GM21381 (cell line): ENCODE measurements around the gene WDR41.
"Not testable (repeated sequence)": the region's sequence is repeated elsewhere in the genome, so short reads cannot be mapped to it uniquely, and the experiment has no call there.

Experiments
- ATAC-seq: cut with Tn5 transposase; IDR thresholded peaks from one replicate; pipeline ENCODE4 v1.9.1; 2021; ENCODE audit warnings: mild to moderate bottlenecking, moderate library complexity; ENCODE audit not compliant: unreplicated experiment

WDR41 gene, protein sequence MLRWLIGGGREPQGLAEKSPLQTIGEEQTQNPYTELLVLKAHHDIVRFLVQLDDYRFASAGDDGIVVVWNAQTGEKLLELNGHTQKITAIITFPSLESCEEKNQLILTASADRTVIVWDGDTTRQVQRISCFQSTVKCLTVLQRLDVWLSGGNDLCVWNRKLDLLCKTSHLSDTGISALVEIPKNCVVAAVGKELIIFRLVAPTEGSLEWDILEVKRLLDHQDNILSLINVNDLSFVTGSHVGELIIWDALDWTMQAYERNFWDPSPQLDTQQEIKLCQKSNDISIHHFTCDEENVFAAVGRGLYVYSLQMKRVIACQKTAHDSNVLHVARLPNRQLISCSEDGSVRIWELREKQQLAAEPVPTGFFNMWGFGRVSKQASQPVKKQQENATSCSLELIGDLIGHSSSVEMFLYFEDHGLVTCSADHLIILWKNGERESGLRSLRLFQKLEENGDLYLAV

DNA sequence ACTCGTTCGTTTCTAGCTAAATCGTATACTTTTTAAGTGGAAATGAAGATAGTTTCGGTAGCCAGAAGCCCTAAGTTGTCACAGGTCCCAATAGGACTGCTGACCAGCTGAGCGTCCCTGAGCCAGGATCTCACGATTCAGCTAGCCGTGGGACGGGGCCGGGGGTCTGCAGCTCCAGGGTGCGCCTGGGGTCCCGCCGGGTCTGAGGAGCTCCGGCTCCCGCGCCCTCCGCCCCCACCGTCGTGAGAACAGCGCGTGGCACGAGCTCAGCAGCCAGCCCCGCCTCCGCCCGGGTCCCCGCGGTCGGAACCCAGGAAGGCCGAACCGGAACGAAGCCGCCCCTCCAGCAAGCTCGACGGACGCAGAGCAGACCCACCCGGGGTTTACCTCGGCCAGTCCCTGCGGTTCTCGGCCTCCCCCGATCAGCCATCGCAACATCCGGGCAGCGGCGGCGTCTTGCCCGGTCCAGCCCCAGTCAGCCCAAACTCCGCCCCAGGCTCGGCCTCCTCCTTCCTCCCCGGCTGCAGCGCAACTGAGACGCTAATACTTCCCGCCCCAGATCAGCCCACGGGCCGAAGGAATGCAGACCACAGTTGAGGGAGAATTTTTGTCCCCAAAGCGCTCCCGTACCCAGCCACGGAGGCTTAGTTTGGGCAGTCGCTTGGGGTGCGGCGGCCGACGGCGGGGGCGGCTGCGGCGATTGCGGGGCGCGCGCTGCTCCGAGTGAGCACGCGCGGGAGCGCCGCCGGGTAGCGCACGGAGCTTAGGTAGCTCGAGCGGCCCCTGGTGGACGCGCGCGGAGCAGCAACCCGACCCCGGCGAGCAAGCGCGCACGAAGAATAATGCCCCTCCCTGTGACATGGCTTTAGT, at the start of gene WDR41:
WDR41 (minus strand) TSS at position 534 of the 870 bp plus-strand sequence; CDS start at position 438, 96 bp downstream.
- peak; percentile 82 for ATAC-seq

DNA sequence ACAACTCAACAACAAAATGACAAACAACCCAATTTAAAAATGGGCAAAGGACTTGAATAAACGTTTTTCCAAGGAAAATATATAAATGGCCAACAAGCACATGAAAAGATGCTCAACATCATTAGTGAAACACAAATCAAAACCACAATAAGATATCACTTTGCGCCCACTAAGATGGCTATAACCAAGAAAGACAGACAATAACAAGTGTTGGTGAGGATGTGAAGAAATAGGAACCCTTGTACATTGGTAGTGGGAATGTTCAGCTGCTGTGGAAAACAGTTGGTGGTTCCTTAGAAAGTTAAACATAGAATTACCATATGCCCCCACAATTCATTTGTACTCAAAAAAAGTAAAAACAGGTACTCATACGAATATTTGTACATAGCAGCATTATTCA, 39.2 kb upstream of the WDR41 start:
- ATAC-seq, result no peak

DNA sequence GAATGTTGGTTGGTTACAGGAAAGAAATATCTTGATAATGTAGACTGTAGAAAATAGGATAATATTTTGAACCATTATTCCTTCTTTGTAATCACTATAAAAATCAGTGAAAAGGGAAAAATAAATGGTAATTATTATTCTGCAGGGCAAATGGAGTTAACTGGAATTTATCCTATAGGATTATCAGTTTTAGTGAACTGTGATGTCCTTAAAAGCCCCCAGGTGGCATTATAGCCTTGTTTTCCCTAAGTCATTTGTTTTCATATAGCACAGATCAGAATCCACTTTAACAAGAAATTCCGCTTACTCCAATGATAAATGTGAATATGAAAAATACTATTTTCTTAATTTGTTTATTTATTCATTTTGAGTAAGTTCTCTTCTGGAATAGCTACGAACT, 26.2 kb upstream of the WDR41 start:
- no peak for ATAC-seq

DNA sequence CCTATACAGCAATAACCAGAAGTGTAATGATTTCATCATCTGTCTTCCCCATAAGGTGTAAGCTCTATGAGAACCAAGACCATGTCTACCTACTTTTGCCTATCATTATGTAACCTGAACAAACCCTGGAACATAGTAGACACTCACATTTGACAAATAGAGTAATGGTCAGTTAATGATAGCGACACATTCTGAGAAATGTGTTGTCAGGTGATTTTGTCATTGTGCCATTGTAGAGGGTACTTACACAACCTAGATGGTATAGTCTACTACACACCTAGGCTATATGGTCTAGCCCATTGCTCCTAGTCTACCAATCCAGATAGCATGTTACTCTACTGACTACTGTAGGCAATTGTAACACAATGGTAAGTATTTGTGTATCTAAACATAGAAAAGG, 22.3 kb upstream of the WDR41 start:
- ATAC-seq, result no peak

DNA sequence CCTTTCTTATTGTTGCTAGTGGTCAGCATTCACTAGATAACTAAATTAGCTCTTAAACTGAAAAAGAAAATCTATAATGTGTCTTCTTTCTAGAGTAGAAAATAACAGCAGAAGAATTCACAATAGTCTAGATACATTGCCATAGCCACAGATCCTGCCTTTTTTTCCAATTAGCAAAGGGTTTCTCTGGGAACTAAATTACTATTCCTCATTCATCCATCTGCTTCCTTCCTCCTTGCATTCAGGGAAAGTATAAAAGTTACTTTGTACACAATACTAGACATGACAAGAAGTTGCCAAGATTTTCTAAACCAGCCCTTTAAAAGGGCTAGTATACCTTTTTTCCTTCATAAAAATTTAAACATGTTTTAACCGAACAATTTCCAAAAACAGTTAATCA, 21.2 kb upstream of the WDR41 start:
- no peak for ATAC-seq

DNA sequence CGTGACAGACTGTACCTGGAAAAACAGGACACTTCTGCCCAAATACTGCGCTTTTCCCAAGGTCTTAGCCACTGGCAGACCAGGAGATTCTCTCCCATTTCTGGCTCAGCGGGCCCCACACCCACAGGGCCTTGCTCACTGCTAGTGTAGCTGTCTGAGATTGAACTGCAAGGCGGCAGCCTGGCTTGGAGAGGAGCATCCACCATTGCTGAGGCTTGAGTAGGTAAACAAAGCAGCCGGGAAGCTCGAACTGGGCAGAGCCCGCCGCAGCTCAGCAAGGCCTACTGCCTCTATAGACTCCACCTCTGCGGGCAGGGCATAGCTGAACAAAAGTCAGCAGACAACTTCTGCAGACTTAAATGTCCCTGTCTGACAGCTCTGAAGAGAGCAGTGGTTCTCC, 9.0 kb upstream of the WDR41 start:
- ATAC-seq, result not testable (repeated sequence)

DNA sequence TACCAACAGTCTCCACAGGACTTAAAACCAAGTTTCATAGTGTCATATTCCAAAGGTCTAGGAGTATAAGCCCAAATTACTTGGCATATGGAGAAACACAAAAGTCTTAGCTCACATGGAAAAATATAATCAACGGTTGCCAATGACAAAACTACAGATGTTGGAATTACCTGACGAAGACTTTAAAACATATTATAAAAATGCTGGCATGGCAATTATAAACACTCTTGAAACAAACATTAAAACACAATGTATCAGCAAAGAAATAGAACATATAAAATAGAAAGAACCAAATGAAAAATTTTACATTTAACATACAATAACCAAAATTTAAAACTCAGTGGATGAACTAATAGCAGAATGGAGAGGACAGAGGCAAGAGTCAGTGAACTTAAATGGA, 7.9 kb upstream of the WDR41 start:
- no peak for ATAC-seq

DNA sequence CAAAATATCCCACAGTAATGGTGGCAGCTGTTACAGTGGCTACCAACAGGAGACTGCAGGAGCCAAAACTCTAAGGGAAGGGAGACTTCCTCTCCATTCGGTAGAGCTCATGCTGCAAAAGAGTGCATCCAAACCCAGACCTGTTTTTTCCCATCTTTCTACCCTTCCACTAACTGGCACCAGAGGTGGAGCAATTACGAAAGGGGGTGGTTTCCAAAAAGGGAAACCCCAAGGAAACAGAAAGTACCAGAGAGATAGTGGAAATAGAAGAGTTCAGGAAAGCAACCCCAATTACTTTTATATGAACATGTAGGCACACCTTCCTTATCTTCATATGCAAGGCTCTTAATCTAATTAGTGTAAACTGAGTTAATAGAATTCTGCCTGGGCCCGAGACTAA, 7.3 kb upstream of the WDR41 start:
- ATAC-seq, result no peak

DNA sequence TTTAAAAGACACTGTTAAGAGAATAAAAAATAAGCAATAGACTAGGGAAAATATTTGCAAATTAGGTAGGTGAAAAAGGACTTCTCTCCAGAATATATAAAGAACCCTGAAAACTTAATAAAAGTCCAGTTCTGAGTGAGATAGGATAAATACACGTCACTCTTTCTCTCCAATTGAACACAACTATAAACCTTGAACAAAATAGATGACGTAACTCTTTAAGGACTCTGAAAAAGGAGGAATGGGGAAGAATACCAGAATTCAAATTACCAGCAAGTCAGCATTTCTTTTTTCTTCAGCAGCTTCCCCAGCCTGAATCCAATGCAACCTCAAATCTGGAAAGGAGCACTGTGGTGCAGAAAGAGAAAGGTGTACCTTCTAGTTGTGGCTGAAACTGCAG, 6.8 kb upstream of the WDR41 start:
- no peak for ATAC-seq

DNA sequence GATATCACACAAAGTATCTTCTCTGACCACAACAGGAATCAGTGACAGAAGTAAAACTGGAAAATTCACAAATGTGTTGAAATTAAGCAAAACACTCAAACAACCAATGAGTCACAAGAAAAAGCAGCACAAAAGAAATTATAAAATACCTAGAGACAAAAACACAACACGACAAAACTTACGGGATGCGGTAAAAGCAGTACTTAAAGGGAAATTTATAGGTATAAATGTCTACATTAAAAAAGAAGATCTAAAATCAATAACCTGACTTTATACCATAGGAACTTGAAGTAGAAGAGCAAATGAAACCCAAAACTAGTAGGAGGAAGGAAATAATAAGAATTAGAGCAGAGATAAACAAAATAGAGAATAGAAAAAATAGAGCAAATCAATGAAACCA, 2.8 kb upstream of the WDR41 start:
- ATAC-seq, result no peak

DNA sequence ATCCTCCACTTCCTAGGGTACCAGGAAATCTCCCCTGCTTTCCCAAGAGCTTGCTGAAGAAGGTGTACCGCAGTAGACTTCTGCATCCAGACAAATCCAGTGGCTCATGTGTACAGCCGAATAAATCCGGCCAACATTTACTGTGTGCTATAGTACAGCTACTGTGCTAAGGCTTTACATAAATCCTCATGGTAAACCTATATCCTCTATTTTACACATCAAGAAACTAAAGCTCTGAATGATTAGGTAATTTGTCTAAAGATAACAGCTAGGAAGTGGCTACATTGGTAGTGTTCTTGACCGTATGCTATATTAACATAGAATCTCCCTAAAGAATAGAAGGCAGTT, 511 bp upstream of the WDR41 start:
- ATAC-seq, result no peak

DNA sequence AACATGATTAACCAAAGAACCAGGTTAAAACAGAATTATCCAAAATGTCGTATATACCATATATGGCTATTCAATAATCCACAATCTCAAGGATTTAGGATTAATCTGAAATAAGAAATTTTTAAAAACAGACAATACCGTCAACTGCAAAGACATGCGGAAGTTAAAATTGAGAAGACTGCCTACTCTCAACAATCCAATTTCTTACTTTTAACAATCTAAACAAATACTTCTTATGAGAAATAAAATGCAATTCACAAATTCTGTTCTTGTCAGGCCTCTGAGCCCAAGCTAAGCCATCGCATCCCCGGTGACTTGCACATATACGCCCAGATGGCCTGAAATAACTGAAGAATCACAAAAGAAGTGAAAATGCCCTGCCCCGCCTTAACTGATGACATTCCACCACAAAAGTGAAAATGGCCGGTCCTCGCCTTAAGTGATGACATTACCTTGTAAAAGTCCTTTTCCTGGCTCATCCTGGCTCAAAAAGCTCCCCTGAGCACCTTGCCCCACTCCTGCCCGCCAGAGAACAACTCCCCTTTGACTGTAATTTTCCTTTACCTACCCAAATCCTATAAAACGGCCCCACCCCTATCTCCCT, 1.3 kb downstream of the WDR41 start:
- ATAC-seq, result not testable (repeated sequence)

DNA sequence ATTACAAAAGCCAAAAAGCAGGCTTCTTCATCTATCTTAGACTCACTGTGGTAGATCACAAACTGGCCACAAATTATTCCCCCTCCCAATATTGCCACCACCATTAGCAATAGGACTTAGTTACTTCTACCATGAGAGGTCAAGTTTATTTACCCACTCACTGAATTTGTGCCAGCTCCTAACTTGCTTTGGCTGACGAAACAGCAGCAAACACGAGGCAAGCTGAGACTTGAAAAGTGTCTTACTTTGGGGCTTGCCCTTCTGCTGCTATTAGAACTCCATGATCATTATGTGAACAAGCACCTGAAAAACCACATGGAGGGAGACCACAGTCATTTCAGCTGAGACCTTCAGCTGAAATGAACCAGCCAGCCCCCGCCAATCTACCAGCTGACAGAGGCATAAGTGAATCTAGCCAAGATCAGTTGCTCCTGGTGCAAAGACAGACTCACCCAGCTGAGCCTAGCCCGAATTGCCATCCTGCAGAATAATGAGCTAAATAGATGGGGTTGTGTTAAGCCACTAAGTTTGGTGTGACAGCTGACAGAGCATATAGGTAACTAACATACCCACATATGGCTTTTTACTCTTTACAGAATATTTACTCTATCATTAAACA, 5.7 kb downstream of the WDR41 start:
- no peak for ATAC-seq

DNA sequence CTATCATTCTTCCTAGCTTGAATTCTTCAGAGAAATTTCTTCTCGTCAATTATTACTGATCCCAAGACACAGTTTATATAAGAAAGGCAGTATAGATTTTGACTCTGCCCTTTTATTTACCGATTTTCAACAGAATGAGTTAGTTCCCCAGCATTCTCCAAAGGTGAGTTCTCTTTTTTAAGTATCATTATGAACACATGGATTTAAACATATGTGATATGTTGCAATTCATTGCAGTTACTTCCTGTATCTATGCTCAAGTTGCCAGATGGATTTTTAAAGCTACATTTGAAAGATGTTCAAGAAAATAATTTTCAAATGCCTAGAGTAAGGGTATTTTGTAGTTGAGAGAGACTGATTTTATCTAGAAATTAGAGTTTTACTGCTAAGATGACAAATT, 8.4 kb downstream of the WDR41 start:
- no peak for ATAC-seq

DNA sequence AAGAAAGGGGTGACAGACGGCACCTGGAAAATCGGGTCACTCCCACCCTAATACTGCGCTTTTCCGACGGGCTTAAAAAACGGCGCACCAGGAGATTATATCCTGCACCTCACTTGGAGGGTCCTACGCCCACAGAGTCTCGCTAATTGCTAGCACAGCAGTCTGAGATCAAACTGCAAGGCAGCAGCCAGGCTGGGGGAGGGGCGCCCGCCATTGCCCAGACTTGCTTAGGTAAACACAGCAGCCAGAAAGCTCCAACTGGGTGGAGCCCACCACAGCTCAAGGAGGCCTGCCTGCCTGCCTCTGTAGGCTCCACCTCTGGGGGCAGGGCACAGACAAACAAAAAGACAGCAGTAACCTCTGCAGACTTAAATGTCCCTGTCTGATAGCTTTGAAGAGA, 17.1 kb downstream of the WDR41 start:
- not testable (repeated sequence) for ATAC-seq

DNA sequence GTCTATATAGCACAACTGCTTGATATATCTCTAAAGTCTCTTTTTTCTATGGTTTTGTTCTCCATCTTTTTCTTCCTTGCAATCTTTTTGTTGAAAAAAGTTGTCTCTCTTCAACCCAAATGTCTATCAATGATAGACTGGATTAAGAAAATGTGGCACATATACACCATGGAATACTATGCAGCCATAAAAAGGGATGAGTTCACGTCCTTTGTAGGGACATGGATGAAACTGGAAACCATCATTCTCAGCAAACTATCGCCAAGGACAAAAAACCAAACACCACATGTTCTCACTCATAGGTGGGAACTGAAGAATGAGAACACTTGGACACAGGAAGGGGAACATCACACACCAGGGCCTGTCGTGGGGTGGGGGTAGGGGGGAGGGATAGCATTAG, 23.2 kb downstream of the WDR41 start:
- ATAC-seq, result not testable (repeated sequence)

DNA sequence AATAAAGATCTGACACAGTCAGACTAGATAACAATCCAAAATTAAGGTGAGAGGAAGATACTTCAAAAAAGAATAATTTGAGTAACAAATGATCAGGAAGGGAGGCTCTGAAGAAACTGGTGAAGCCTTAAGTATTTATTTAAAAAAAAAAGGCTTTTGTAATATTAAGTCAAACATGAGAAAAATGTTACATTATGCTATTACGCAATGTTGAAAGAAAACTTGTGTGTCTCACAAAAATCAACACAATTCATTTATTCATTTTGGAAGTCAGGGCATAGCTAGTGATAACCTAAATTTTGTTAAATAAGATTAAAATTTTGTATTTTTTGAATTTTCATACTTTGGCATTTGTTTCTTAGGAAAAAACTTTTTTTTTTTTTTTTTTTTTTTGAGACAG, 28.2 kb downstream of the WDR41 start:
- ATAC-seq, result no peak

DNA sequence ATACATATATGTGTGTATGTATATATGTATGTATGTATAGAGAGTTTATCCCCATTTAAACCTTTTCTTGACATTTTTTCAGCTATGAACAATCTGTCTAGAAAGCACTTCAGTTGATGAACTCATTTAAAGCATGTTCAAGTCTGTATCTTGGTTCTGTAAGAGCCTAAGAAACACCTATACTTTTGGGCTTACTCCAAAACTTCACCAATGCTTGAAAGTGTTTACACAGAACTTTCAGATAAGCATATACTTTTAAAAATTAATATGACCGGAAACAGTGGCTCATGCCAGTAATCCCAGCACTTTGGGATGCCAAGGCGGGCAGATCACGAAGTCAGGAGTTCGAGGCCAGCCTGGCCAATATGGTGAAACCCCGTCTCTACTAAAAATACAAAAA, 30.8 kb downstream of the WDR41 start:
- ATAC-seq, result no peak

DNA sequence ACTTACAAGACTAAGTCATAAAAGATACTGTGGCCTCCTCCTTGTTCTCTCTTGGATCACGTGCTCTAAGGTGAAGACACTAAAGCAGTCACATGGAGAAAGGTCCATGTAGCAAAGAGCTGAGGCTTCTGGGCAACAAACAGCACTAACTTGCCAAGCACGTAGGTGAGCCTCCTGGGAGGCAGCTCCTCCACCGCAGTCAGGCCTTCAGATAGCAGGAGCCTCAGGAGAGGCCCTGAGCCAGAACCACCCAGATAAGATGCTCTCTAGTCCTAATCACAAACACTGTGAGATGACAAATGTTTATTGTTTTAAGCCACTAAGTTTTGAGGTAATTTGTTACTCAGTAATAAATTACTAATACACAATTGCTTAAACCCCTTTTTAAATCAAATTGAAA, 38.0 kb downstream of the WDR41 start:
- ATAC-seq, result no peak

DNA sequence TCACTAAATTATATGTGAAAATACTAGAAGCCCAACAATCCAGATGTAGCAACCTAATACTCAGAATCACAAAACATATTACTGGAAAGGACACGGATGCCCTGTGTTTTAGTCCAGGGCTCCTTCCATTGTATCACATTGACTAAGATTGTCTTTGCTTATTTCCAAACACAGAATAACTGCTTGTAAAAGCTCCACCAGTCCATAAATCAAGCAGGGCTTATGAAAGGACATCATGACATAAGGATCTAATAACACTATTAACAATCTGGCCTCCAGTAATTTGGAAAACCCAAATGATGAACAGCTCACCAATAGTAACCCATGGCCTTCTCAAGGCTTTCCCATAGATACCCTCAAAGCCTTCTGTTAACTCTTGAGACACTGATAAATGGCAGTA, 39.8 kb downstream of the WDR41 start:
- ATAC-seq, result no peak

DNA sequence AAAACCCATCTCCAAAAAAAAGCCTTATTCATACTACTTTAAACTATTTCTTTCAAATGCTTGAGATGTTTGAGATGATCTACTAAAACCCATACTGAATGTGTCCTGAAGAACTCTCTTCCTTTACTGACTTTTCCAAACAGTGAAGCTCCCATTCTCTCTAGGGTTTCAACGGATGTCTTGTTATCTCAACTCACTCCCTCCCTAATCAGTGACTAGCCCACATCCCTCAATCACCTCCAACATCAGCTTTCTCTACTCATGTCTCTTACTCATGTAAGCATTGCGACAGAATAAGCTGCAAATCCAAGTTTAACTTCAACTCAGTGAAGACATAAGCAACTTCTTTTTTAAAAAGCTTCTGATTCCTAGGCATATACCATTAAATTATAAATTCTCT, 42.1 kb downstream of the WDR41 start:
- no peak for ATAC-seq
